Keratinocyte (primary cell): Measurements from ENCODE around the gene HTD2.

Experiments
- CTCF ChIP-seq, 3 experiments: IDR thresholded peaks in 1 of 3; conservative IDR thresholded peaks in 1 of 3; optimal IDR thresholded peaks in 1 of 3; 2 replicates in 2 of 3; 3 replicates in 1 of 3; pipeline versions ENCODE3 to v1.5.1; 2011; ENCODE audit warnings: low read length in 3 of 3, mild to moderate bottlenecking in 3 of 3, moderate library complexity in 2 of 3, control low read depth in 1 of 3, inconsistent platforms in 1 of 3; ENCODE audit not compliant: insufficient read depth in 2 of 3; ENCODE audit errors: extremely low read depth in 1 of 3
- EZH2 ChIP-seq: IDR thresholded peaks from one replicate; pipeline ENCODE4 v1.6.1; 2012; ENCODE audit warnings: inconsistent platforms, mild to moderate bottlenecking, low read length, moderate library complexity

DNA sequence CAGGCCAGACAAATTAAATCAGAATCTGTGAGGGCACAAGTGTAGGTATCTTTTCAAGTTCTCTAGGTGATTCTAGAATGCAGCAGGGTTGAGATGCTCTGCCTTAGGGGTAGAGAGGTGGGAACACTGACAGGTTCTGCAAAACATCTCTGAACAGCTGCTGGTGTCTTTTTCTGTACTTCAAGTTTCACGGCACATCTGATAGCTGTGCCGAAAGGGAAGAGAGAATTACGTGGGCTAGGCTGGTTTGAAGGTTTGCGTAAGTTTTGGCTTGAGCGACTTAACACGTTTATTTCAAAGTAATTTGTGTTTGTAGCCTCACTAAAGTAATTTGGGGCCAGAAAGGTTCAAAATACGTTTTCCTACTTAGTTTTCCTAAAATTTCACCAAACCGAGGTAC, 48.9 kb downstream of the HTD2 start:
- no peak for TF ChIP-seq CTCF (optimal IDR thresholded peaks at IDR 0.05 in 1 of 3, IDR thresholded peaks at IDR 0.05 in 1 of 3, conservative IDR thresholded peaks at IDR 0.05 in 1 of 3; ENCODE audit: extremely low read depth in 1 of 3, insufficient read depth in 2 of 3, low read length in 3 of 3)
- TF ChIP-seq EZH2 = no peak
